Stimulated activated CD4-positive, alpha-beta T cell treated with anti-CD3 and anti-CD28 coated beads, Interleukin-12 subunit alpha, Interleukin-12 subunit beta, amount 100 ng/mL, for 48 hours (primary cell): Measurements from ENCODE around the gene TFAP2A.

Source experiments
- DNase-seq, 3 donors: peaks; one replicate each; pipeline ENCODE4 v3.0.0-alpha.2; 2020; ENCODE audit warnings: low read depth in 2 of 3, low spot score in 1 of 3

Gene TFAP2A

DNA sequence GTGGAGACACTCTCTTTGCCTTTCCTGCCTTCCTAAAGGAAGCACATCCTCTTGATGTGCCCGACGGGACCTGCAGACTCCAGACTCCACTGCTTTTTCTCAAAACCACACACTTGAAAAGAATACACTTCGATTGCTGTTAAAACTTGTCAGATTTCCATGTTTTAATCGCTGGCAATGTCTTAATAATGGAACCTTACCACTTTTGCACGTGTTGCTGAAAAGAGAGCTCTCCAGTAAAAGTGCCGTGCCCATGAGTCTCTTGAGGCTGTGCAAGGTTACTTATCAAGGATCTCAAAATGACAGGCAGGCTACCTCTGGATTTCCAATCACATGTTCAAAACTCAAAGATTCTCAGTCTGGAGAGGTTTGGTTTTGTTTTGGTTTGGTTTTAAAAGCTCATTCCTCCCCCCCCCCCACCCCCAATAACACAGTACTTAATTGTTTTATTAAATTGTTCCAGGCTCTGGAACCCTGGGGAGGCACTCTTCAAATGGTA, 12.0 kb upstream of the TFAP2A start:
- DNase-seq: no peak

DNA sequence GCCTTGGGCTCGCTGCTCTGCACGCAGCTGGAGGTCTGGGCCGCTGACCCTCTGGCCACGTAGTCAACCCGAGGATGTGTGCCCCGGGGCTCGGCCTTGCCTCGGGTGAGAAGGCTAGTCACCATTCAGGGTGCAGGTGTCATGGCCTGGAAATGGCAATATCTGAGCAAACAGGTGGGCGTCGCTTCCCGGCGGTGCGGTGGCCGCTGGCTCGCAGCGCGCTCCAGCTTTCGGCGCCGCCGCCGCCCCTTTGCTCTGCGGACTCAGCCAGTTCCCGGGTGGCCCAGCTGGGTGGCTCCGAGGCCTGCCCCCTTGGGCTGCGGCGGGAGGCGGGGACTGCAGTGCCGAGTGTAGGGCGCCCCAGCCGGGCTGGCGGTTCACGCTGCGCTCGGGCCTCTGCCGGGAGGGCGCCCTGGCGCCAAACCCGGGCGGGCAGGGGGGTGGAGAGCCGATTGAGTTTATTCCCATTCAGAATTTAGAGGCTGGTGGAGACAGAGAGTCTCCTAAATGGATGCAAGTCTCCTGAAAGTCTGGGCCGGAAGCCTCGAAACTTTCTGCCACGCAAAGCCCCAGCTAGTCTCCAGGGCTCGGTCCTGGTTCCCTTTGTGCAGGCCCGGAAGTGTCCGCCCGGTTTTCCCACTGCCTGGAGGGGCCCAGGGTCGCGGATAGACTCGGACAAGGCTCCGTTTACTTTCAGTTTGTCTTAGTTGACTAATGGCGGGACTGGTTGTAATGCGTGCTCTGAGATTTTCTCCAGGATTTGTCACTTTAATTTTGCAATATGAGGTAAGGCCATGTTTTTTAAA, 11.3 kb upstream of the TFAP2A start:
- no peak for DNase-seq

DNA sequence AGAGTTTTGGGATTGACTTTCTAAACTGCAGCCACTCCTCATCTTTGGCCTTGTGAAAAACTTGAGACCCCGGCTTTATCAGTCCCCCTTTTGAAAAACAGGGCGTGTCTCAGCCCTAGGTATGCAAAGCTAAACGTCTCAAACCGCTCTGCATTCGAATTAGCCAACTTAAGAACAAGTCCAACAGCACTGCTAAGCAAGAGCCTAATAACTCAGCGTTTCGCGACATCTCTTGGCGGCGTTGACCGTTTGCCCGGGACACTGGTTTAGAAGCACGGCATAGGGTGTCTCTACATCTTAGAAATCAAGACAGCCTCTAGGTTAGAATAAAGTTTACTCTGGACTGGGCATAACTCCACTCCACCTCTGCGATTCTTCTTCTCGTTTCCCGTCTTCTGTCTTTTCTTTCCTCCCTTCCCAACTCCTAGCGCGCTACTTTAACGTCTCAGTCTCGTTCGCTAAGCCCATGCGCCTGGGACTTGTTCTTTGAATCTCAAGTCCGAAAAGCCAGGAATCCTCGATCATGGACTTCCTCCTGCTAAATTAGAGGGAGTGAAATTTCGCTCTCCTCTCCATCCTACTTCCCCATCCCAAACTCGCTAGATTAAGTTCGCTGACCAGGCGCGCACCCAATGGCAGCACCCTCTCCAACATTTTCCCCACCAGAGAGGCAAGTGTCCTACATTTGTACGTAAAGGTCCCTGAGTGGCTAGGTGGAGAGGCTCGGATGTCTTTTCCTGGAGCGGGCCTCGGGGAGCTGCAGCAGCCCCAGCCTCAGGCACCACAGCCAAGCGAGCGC, 10.5 kb upstream of the TFAP2A start:
- no peak for DNase-seq

DNA sequence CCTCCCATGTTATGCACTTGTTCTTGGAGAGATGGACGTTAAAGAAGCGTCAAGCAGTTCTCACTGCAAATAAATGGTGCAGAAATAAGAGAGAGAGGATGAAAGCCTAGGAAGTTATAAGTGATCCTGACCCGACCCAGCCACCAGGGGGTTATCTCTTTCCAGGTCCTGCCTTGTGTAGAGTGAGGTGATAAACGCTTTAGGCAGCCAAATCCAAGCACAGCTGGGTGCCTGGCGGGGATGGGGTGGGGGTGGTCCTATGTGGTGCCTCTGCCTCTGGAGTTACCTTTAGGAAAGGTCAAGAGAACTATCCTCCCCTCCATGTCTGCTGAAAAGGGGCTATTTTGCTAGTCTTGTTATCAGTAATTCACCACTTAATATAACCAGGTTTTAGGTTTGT, 9.2 kb upstream of the TFAP2A start:
- no peak for DNase-seq

DNA sequence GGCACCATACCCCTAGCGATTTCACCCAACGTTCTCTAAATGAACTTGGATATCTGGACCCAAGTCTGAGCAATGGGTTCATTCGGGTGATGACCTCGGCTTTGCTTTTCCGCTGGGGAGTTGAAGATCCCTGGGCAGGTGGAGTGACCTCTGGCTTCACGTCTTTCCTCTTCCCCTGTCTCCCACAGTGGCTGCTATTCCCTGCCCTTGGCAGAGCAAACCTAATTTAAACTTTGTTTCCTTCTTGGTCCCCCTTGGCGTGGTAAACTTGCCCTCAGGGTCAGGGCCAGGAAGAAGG, 7.8 kb upstream of the TFAP2A start:
- DNase-seq: no peak

DNA sequence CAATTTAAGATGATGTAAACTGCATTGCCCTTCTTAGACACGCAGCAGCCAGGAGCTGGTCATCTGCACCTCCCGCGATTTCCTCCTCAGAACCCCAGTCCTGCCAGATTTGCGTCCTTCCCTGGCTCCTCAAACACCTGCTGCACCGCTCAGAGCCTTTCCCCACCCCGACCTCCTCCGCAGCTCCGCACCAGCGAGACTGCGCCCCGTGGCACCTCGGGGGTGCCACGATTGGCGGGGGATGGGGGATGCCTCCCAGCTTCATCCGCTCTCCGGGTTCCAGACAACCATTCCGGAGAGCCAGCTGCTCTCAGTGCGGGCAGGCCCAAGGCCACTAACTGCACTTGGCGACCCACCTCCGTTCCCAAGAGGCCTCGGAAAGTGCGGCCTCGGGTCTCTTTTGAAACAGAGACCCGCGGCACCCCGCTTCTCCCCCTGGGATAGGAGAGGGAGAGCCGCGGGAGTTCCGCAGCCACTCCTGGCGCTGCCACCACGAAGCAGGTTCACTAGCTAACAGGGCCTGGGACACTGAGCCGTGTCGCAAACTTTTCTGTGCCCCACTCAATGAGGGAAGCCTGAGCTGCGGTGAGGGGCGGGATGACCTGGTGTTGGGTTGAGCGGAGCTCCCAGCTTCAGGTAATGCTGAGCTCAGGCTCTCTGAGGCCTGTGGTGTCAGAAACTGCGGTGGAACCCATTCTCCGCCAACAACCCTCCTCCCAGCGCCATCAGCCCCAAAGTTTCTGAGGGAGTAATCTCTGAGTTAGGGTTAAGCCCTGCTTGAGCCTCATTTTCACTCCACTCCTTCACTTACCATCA, 7.3 kb upstream of the TFAP2A start:
- no peak for DNase-seq

DNA sequence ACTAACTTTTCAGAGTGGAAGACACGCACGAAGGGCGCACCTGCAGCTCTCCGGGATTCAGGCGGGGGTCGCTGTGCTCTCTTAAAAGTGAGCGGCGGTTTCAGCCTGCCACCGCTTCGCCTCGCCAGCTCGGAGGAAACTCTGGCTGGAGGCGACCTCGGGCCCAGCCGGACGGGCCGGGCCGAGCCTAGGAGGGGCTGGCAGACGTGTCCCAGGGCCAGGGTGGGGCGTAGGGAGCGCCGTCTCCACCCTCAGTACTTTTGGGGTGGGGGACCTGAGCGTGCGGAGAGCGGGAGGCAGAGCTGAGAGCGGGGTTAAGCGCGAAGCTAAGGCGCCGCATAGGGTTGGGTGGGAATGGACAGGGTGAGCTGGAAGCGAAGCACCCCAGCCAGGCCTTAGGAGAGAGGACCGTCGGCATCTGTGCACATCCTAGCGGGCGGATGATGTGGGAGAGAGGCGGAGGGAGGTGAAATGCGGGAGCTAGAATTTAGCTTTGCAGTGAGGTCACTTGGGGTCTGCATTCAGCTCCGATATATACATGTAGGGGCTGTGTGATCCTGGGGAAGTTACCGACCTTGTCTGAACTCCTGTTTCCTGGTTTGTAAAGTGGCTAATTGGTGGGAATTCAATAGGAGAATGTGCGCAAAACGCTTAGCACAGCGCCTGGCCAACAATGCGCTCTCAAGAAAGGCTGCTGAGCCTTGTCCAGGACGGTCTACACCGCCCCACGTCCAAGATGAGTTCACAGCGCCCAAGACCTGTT, 6.5 kb upstream of the TFAP2A start:
- DNase-seq: no peak

DNA sequence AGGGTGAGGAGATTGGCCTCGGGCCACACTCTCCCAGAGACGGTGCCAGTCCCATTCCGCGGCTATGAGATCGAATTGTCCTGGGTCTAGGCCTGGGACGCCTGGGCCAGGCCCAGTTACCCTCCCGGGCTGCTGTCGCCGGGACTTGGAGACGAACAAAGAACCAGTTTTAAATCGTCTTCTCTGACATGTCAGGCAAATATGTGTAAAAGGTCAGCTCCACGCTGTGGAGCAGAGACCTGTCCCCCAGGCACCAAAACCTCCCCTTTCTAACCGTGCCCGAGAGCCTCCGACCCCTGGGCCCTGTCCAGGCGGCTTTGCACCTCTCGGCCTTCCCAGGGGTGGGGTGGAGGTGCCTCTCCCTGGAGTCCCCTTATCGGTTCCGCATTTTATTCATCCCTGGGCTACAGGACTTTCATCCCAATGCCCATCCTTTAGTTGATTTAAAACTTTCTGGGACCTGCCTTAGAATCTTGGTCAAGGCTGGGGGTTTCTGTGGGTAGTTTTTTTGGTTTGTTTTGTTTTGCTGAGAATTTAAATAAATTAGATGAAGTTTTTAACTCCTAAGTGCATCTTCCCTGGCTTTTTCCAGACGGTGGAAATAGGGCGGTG, 5.8 kb upstream of the TFAP2A start:
- DNase-seq: no peak

DNA sequence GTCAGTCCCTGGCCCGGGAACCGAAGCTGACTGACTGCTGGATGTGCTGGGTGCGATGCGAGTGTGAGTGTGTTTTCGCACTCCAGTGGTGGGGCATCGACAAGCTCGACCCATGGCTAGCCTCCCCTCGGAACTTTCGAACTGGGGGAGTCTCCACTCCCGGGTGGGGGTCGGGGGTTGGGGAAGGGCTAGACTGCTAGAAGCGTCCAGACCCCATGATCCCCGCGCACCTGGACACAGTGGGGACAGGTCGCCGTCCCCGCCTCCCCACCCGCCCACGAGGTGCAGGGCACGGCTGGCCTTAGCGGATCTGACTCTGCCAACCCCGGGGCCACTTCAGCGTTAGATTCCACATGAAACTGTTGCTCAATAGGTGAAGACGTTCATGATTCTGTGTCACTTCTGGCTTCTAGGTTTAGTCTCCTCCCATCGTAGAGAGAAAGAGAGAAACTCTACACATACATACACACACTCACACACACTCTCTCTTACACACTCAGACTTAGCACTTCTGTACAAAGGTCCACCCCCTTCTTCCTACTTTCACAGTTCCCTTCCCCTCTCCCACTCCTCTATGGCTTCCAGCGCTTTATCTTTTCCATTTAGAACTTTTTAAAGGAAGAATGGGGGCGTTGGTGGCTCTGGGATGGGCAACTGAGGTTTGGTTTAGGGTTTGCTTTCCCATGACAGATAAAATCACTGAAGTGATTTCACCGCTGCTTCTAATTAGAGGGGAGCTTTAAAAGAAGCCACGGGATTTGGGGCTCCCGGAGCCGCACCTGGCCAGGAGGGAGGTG, 5.1 kb upstream of the TFAP2A start:
- DNase-seq: no peak

DNA sequence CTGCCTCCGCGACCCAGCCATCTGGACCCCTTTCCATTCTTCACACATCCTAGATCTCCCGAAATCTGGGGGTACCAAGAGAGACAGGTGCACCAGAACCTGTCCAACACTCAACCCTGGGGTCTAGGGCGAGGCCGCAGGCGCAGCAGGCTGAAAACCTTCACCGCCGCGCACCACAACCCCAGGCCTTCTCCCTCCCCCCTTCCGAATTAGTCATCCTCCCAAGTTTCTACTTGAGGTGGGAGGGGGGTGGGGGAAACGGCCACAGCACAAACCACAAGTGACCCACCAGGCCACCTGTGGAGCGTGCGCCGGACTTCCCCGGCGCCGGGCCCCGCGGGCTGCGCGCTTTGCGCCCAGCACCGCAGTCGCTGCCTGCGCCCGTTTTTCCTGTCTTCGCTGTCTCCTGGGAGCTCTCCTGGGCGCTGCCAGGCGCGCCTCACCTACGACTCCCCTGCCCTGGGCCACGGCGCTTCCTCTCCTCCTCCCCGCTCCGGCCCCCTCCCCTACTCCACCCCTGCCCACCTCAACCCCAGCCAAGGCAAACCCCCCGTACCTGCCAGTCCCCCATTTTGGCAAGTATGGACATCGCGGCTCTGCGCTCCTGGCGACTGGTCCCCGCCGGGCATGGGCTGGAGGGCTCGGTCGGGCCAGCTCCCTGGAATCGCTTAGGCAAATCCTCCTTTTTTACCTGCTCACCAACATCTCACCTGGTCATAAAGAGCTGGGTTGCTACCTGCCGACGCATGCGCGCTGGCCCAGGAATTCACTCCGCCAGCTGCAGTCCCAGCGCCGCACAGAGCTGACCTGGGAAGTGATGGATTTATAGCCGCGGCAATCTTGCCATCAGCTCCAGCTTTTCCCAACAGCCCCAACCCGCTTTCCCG, 4.2 kb upstream of the TFAP2A start:
- no peak for DNase-seq

DNA sequence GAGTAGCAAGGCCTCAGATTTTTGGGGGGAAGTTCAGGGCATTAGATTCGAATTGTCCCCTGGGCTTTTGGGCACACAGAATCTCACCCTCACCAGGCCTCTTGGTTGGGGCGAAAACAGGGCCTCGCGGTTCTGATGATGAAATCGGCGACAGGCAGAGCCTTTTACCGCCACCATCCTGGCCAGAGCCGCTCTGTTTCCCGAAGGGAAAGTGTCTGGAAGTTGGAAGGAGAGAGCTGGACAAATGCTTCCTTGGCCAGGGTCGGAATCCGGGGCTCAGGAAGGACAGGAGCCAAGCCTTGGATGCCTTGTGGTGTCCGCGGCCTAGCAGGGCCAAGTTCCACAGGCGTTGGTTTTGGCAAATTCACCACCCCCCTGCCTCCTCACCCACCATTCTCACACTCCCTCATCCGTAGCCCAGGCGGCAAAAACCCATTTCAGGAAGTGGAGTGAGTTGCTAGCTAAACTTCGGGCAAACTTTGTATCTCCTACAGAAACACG, 3.5 kb upstream of the TFAP2A start:
- DNase-seq: no peak

DNA sequence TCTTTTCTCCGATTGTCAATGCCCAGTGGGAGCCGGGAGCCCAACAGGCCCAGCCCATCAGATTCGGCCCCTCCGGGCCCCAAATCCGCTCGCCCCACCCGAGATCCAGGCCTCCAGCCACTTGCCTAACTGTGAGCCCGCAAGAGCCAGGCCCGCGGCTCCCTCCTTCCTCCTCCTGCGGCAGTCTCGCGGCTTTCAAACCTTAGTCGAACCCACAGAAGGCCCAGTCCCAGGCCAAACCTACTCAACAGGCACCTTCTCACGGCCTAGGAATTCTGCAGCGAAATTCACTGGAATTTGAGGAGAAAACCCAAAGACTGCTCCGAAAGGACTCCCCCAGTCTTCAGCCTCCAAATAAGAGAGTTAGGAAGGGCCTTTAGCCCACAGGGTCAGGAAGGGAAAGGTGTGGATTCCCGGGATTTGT, 2.8 kb upstream of the TFAP2A start:
- no peak for DNase-seq

DNA sequence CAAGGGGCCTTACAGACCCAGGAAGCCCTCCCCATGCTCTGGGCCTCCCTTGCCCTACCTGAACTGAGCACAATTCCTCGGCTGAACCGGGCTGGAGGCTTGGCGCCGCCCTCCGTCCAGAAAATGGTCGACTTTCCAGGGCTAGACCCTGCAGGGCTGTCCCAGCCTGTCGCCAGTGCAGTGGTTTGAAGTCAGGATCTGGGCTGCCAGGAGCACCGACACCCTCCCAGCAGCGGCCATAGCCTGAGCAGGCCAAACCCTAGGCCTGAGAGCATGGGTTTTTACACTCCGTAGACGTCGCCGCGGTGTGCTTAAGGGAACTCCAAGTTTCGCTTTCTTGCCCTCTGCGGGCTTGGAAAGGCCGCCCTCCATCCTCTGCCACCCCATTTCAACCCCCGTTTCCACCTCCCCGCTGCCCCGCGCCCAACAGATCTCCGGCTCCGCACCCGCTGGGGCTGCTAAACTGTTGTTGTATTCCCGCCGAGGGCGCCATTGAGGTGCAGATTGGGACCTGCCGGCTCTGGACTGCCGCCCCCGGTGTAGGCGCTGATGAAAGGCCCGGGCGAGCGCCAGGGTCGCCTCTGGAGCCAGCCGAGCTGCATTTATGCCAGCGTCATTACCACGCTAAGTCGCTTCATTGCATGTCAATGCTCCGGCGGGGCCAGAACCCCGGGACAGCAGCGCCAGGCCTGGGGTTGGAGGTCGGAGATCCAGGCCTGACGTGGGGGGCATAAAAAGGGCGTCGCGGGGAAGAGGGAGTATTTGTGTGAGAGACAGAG, 2.2 kb upstream of the TFAP2A start:
- DNase-seq: no peak

DNA sequence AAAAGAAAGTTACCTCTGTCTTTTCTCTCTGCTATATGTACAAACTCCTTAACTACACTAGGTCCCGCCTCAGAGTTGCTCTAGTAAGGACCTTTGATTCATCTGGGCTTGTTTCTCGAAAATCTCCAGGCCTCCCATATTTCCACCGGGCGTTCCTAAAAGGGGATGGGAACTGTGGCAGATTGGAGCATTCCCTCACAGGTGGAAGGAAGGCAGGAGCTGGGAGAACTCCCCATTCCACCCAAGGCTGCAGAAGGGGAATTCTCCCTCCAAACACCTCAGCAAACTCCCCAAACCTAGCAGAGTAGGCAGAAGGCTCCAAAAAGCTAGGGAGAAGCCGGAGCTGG, 1.6 kb upstream of the TFAP2A start:
- no peak for DNase-seq

DNA sequence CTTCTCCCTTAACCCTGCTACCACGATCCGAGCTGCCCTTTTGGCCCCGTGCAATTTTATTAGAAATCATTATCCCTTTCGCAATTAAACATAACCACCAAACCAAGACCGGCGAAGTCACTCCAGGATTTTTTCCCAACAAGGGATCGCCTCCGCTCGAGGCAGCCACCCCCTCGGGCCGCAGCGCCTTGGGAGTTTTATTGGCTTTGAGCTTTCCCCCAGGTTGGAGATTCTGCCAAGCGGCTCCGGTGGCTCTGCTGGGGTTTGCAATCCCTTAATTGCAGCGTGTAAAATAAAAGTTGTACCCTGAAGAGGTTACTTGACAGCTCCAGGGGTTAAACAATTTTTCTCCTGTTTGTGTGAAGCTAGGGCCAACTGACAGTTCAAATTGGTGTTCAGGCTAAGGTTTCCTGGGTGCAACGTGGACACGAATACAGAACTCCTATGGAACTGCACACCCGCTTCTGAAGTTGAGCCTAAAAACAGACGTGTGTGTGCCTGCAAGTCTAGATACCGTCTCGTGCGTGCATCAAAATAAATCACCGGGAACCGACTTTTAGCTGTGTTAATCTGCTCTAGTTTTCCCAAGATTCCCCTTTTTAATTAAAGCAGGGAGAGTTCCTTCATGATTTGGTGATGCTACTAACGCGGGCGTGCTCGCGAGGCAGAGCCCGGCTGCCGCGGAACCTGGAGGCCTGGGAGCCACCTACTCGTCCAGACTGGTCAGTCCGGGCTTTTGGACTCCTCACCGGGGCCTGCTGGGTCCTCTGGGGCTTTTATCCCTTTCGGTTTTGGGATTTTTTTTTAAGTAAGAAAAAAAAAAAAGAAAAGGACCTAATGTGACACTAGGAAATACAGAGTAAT, 975 bp upstream of the TFAP2A start:
- DNase-seq: no peak

DNA sequence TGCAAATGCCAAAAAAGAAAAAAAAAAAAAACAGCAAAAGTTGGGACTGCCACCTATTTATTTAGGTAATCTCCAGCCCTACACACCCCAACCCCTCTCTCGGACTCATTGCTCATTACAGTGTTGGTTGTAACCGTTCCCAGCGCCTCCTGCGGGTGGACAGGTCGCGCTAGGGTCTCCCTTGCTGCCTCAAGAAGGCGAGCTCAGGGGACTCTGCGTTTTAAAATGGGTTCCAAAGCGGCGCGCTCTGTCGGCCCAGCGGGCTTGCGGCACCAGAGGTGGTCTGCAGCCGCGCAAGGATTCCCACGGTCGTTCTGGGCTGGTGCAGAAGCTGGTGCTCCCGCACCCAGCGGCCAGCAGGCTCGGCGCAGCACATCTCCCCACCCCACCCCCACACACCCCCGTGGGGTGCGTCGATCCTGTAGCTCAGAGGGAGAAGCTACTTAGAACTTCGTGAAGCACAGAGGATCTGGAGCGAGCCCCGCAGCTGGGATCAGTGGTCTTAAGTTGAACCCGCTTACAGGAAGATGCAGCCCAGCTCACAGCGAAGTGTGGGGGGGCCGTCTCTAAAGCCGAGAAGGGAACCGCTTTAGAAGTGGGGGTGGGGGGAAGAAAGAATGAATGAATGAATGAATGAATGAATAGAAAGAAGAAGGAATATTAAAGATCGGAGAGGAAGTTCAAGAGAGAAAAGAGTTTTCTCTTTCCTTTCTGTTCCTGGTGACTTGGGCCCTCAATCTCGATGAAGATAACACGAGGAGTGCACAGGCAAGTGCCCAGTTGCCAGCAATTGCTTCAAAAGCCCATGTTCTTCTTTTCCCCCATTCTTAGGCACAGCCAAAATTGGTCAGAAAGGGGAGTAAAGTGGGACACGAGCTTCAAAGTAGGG, 780 bp downstream of the TFAP2A start:
- DNase-seq: no peak
